ENCODE results near the gene DMRTC1B.
"Not testable (repeated sequence)": the region's sequence is repeated elsewhere in the genome, so short reads cannot be mapped to it uniquely, and the experiment has no call there.

GRCh38 chrX:72778146-72778545 lies 1.5 kb downstream of the DMRTC1B start:
- TF ChIP-seq CTCF (conservative IDR thresholded peaks at IDR 0.05; ENCODE audit: low read depth, low read length); EZH2 (IDR thresholded peaks at IDR 0.05; ENCODE audit: borderline replicate concordance, low read depth, low read length, poor library complexity, severe bottlenecking): not testable (repeated sequence)

Data from A673 (cell line).